Eye (tissue), 1 donor: Measurements from ENCODE around the gene TNFRSF4.
A peak's percentile ranks its signal among the peaks of the same experiment; 100 is the strongest.

ENCODE experiments used
- DNase-seq: peaks from one replicate; pipeline ENCODE4 v3.0.0-alpha.2; 2015

The TNFRSF4 gene

DNA sequence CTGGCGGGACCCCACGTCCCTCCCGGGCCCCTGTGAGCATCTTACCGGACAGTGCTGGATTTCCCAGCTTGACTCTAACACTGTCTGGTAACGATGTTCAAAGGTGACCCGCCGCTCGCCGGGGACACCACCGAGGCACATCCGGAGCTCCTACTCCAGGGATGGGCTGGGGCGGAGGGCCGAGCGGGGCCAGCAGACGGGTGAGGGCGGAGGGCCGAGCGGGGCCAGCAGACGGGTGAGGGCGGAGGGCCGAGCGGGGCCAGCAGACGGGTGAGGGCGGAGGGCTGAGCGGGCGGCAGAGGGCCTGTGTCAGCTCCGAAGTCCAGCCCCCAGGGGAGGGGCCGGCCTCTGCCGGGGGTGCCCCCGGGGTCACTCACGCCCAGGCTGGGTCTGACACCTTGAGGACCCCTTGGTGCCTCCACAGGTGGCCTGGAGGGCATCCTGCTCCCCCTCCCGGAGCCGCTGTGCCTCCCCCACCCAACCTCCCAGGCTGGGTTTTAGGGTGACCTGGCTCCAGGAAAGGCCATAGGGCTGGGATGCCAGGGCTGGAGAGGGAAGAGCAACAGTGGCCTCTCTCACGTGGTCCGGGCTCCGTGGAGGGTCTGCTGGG lies 46.0 kb downstream of the TNFRSF4 start:
- no peak for DNase-seq

DNA sequence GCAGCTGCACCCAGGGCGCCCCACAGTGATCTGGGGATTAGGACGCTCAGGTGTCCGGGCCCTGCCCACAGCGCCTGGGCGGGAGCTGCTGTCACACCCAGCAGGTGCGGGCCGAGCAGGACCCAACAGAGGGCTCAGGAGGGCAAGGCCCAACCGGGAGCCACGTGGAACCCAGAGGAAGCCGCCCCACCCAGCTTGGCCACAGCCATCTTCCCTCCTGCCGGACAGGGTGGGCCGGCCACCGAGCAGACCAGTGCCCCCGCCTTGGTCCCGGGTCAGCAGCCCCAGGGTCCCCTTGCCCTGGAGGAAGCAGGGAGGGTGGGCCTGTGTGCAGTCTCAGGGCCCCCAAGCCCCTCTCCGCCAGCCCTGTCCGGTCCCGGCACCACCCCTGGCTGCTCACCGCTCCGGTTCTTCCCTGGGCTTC lies 46.5 kb downstream of the TNFRSF4 start:
- no peak for DNase-seq

DNA sequence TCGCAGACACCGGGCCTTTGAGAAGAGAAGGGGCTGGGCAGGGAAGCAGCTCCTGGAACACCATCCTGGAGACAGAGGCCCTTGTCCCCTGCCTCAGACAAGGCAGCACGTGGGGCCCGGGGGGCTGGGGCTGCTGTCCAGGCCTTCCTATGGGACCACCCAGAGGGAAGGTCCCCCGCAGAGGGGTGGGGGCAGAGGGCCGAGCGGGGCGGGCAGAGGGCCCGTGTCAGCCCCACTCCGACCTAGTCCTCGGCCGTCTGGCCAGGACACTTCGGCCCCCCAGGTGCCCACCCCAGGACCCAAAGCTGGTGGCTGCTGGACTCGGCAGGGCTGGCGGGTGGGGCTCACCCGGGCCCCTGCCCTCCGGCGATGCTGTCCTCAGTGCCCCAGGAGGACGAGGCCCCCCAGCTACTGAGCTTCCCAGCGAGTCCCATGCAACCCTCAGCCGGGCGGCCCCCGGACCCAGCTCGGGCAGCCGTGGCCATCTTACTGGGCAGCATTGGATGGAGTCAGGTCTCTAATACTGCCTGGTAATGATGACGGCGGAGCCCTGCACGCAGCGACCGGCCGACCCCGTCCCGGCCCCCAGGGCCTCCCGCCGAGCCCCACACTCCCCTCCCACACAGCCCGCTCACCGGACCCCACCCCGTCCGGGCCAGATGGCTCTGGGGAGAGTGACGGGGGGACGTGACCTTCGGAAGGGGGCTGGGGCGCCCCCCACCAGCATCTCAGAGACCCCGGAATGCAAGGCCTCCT lies 47.1 kb downstream of the TNFRSF4 start:
- peak; percentile 21 for DNase-seq

DNA sequence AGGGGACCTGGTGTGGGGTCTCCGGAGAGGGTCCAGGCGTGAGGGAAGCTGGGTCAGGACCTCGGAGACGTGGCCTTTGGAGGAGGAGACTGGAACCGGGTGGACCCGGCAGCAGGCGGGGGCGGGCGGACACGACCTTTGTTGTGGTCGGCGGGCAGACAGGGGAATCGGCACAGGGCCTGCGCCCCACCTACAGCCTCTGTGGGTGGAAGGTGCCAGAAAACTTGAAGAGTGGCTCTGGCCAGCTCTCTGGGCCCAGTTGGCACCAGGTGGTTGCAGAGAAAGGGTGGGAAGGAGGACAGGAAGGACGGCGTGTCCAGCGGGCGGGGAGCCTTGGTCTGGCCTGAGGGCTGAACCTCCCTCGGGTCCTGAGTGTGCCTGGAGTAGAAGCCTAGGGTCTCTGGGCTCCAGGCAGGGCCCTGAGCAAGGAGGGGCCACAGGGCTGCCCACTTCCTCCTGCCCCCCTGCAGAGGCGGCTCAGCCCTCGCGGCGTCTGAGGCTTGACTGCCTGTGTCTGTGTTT lies 48.0 kb downstream of the TNFRSF4 start:
- no peak for DNase-seq

DNA sequence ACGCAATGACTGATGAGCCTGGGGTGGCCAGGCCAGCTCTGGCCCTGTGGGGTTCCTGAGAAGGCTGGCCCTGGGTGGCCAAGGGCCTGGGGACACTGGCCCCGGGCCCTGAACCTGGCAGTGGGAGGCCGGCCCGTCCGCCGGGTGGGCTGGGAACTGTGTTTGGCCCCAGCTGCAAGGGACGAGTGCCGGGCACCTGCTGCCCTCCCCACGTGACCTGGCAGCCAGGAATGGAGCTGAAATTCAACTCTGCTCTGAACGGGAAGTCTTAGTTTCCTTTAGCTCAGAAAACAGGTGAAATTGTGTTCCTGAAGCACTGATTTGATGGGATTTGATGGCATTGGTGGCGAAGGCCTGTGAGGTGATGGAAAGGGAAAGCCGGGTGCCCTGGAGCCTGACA lies 48.5 kb downstream of the TNFRSF4 start:
- DNase-seq: peak; percentile 16

DNA sequence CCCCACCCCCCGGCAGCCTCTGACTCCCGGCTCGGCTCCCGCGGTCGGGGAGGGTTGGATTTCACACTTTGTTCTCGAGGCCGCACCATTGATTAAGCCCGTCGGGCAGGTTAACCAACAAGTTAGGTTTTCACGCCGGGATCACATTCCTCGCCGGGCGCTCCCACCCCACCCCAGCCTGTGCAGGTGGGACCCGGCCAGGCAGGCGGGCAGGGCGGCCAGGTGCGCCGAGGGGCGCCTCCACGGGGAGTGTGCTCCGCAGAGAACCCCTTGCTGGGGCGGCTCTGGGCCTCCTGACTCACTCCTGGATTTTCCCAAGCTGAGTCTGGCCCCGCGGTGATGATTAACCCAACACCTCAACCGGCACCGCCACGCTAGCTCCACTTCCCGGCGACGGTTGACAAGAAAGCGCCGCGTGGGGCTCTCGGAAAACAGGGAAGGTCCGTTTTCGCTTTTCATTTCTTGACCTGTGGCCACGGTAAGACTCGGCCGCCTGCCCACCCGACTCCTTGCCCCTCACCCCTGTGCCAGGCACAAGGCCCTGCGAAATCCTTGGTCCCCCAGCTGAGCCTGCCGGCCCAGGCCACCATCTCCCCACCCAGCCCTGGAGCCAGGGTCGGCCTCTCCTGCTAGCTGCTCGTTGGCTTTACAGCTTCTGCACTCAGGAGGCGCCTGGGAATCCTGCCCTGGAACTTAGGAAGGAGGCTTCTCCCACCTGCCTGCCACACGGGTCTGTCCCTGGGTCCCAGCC lies 49.1 kb downstream of the TNFRSF4 start:
- DNase-seq: no peak

DNA sequence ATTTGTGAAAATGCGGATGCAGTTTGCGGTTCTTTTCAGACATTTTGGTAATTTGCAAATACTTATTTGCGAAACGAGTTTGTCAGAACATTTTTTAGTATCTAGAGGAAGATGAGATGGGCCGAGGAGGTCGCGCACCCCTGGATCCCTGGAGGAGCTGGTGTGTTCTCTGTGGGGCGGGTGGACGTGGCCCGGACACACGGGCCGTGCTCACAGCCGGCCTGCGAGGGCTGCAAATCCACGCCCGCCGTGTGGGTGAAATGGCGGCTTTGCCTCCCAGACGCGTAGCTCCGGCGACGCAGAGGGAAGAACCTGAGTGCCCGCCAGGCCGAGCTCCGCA lies 49.6 kb downstream of the TNFRSF4 start:
- DNase-seq: peak; percentile 9

DNA sequence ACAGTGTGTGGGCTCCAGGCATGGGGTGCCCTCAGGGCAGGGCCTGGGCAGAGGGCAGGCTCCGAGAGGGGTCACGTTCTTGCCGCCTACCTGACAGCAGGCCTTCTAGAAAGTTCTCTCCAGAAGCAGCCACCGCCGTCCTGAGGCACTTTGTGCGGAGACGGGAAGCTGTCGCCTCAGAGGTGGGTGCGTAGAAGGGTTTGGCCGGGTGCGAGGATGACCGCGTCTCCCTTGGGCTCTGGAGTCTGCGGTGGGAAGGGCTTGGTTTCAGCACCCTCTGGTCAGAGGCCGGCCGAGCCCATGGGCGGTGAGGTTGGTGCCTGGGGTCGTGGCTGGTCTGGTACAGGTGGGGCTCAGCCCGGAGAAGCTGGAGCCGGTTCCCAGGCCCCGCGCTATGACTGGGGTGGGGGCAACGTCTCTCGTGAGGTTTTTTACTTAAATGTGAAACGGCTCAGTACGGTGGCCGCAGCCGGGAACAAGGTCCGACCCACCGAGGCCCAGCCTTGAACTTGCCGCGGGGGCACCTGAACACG lies 50.3 kb downstream of the TNFRSF4 start:
- DNase-seq: no peak

DNA sequence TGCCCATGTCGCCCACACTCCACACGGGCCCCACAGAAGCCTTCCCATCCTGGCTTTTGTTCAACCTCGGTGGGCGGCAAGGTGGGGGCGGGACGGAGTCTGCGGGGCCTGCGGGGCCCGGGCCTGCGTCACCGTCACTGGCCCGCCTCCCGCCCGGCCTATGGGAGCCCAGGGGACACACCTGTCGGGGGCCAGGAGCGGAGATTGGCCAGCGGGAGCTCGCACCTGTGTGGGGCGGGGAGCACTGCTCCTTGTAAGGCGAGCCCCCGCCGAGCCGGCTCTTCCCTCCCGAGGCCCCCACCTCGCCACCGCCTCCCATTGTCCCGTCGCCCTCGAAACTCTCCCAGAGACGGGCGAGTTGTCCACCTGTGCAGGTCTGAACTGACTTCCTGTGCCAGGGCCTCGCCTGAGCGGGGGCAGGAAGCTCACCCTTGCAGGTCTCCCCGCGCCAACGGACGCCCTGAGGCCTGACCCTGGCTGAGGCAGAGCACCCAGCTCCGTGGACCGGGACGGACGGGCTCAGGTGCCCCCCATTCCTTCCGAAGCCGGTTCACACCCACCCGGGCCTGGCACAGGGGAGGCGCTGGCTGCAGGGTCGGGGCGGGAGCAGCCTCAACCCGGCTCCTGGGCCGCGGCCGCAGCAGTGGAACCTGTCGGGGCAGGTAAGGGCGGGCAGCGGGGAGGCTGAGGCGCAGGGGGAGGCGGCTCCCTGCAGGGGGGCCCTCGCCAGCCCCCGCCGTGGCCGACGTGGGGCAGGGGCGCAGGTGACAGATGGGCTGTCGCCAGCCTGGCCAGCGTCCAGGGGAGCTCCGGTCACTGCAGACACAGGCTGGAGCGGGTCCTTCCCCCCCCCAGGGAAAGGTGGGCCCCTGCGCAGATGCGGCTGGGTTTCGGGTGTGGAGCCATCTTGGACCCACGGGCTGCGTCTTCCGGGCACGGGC lies 51.1 kb downstream of the TNFRSF4 start:
- DNase-seq: peak; percentile 6

DNA sequence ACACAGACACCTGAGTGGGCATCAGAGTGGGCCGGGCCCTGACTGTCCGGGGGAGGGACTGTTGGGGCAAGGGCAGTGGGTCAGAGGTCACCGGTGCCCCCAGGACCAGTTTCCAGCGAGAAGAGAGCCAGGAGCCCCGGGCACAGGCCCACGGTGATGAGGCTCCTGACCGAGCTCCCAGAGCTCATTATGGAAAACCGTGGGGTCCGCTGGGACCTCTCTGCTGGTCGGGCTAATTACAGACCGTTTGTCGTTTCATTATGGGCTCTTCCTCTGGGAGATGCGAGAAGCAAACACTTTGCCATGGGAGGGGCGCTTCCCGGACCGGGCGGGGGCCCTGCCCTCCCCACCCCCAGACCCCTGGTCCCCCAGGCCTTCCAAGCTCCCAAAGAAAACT lies 52.3 kb downstream of the TNFRSF4 start:
- DNase-seq: peak; percentile 2
